Endometrial microvascular endothelial cells (primary cell): ENCODE results near the gene ZNF813. TPM values are rescaled to one million over a fixed set of nuclear protein-coding genes. Genes with fewer than 3 reads are reported as not detected.
"Not testable (repeated sequence)": the region's sequence is repeated elsewhere in the genome, so short reads cannot be mapped to it uniquely, and the experiment has no call there.

Source experiments
- in situ Hi-C: cut with HindIII; loops from 2 replicates; pipeline ENCODE4 v1.10.0; 2017; ENCODE audit warnings: low sequenced_read_pairs, low pct_unique_long_range_greater_than_20kb; ENCODE audit errors: inconsistent ontology term
- total RNA-seq: library from RNA; depleted of rRNA; stranded (reverse); fragments of >200 nt; gene quantifications from one replicate; pipeline ENCODE4 v1.2.3, GENCODE V29; 2015; ENCODE audit errors: inconsistent ontology term

Gene ZNF813
- total RNA-seq, result 1.5 TPM

DNA sequence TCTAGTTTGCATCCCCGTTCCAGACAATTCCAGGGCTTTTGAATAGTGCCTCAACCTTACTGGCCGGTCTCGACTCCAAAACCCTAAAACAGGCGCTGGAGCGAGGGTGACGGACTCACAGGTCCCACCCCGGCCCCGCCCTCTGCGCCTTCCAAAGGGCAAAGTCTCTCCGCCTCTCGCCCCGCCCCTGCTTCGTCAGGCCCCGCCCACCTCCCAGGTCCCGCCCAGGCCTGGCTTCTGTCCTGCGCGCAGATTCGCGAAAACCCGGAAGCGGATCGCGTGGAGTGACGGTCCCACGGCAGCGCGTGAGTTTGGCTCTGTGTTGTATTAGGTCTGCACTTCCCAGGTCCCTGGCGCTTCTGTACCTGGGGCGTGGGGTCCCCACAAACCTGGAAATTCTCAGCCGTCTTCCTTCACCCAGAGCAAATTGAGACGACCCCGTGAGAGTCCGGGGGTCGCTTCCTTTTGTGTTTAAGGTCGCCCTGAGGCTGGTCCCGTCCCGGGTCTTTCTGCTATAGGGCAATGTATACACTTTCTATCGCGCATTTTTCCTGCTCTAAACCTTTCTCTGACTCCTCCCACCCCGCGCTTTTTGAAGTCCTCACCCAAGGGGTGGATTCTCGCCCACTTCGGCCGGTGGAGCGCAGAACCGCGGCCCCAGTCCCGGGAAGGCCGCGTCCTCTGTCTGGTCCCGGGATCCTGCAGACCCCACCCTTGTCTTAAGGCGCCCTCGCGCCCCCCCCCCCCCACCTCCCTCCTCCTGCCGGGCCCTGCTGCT, at the start of gene ZNF813:
Gene ZNF813, plus strand, starts transcription at position 249 of the 778 bp plus-strand sequence. CDS start 16,090 bp downstream, outside the sequence.
- in situ Hi-C loops, result no loop called here

DNA sequence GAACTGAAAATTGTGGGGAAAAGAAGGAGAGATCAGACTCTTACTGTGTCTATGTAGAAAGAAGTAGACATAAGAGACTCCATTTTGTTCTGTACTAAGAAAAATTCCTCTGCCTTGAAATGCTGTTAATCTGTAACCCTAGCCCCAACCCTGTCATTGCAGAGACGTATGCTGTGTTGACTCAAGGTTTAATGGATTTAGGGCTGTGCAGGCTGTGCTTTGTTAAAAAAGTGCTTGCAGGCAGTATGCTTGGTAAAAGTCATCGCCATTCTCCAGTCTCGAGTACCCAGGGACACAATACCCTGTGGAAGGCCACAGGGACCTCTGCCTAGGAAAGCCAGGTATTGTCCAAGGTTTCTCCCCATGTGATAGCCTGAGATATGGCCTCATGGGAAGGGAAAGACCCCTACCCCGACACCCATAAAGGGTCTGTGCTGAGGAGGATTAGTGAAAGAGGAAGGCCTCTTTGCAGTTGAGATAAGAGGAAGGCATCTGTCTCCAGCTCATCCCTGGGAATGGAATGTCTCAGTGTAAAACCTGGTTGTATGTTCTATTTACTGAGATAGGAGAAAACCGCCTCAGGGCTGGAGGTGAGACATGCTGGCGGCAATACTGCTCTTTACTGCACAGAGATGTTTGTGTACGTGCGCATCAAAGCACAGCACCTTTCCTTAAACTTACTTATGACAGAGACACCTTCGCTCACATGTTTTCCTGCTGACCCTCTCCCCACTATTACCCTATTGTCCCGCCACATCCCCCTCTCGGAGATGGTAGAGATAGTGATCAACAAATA, 46.8 kb upstream of the ZNF813 start:
- in situ Hi-C loops, result not testable (repeated sequence)

DNA sequence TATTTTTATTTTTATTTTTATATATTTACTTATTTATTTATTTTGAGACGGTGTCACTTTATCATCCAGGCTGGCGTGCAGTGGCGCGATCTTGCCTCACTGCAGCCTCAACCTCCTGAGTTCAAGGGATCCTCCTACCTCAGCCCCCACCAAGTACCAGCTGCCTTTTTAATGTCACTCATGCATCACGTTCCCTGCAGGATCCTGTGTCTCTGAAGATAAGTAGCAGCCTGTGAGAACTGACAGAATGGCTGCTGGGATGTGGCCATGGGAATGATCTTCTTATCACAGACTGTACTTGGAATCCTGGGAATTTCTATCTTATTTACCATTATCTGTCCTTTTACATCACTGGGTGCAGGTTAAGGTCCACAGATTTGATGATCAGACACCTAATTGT, 45.0 kb upstream of the ZNF813 start:
- in situ Hi-C loops, result no loop called here

DNA sequence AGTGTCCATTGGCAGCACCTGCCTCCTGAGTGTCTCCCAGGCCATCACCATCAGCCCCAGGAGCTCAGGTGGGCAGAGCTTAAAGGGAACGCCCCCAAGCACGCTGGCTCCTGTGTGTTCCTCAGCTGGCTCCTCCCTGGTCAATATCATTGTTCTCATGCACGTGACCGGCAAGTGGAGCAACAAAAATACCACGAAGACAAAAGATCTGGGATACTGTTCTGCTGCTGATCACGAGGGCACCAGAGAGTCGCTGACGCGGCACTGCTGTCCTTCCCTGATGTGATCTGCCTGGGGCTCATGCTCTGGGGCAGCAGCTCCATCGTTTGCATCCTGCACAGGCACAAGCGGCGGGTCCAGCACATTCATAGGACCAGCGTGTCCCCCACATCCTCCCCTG, 44.5 kb upstream of the ZNF813 start:
- in situ Hi-C loops, result not testable (repeated sequence)

DNA sequence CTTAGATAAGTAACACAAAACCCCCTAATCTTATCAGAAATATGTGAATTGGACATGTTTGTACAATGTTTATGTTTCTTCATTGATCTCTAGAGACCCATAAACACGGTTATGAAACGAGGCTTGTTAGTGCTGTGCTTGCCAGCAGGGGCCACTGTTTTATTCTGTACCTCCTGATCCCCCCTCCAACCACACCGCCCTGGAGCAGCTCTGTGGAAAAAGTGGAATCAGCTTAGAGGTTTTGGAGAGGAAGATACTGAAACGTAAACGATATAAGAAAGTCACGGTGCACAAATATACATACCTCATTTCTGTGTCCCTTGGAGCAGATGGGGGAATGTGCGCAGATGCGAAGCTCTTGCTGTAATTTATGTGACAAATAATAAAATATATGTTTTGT, 43.9 kb upstream of the ZNF813 start:
- in situ Hi-C loops, result not testable (repeated sequence)

DNA sequence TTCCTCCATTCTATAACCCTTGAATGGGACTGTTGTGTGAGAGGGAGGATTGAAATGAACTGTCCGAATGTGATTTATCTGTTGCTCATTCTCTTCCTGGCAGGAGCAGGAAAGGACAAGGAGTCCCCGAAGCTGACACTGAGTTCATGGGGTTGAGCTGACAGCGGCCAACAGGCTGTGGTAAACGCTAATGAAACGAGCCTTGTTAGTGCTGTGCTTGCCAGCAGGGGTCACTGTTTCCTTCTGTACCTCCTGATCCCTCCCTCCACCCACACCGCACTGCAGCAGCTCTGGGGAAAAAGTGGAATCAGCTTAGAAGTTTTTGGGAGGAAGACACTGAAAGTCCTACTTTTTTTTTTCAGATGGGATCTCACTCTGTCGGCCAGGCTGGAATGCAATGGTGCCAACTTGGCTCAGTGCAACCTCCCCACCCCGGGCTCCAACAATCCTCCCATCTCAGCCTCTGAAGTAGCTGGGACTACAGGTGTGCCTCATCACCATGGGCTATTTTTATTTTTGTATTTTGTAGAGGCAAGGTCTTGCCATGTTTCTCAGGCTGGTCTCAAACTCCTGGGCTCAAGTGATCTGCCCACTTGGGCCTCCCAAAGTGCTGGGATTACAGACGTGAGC, 42.5 kb upstream of the ZNF813 start:
- in situ Hi-C loops, result no loop called here

DNA sequence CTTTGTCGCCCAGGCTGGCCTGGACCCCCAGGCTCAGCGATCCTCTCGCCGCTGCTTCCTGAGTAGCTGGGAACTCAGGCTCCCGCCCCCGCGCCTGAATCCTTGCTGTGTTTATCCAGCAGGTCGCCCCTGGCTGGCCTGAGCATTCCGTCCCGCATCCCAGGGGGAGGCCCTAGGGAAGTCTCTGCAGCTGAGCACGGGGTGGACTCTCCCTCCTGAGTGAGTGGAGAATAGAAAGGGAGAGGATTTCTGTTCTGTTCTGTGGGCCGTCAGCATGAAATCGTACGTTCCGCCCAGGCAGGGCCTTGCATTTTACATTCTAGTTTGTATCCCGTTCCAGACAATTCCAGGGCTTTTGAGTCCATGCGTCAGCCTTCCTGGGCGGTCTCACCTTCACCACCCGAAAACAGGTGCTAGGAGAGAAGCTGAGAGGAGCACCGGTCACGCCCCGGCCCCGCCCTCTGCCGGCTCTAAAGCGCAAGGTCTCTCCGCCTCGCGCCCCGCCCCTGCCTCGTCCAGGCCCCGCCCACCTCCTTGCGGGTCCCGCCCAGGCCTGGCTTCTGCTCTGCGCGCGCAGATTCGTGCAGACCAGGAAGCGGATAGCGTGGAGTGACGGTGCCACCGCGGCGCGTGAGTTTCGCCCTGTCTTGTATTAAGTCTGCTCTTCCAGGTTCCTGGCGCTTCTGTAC, 36.0 kb upstream of the ZNF813 start, which contains the start of gene ZNF761:
Gene ZNF761, plus strand, starts transcription at position 586 of the 689 bp plus-strand sequence. CDS start 15,285 bp downstream, outside the sequence.
- in situ Hi-C loops, result no loop called here

DNA sequence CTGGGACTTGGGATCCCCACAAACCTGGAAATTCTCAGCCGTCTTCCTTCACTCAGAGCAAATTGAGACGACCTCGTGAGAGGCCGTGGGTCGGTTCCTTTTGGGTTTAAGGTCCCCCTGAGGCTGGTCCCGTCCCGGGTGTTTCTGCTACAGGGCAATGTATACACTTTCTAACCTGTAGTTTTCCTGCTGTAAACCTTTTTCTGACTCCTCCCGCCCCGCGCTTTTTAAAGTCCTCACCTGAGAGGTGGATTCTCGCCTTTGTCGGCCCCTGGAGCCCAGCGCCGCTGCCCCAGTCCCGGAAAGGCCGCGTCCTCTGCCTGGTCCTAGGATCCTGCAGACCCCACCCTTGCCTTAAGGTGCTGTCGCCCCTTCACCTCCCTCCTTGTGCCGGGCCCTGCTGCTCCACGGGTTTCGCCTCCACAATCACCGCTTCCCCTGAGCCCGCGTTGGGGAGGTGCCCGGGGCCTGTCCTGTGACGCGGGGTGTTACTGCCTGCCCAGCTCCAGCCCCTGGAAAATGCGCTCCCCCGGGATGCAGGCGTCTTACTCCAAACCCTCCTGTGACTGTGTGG, 35.4 kb upstream of the ZNF813 start:
- in situ Hi-C loops, result no loop called here

DNA sequence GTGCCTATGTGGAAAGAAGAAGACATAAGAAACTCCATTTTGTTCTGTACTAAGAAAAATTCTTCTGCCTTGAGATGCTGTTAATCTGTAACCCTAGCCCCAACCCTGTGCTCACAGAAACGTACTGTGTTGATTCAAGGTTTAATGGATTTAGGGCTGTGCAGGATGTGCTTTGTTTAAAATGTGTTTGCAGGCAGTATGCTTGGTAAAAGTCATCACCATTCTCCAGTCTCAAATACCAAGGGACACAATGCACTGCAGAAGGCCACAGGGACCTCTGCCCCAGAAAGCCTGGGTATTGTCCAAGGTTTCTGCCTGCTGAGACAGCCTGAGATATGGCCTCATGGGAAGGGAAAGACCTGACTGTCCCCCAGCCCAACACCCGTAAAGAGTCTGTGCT, 23.7 kb upstream of the ZNF813 start:
- in situ Hi-C loops, result not testable (repeated sequence)

DNA sequence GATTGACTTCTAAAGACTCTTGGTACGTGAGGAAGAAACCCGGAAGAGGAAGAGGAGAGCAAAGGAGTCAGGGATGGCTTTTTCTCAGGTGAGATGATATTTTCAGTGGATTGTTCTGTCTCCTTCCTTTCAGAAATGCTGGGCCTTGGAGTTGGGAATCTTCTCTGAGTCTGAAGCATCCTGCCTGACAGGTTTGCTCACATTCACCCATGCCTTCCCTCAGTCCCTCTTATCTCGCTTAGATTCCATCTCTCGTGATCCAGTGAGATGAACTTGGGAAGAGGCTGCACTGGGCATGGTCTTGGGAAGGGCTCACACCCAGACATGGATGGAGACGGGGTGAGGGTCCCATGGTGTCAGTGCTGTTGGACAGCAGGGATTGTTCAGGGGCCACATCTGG, 20.3 kb upstream of the ZNF813 start:
- in situ Hi-C loops, result not testable (repeated sequence)

DNA sequence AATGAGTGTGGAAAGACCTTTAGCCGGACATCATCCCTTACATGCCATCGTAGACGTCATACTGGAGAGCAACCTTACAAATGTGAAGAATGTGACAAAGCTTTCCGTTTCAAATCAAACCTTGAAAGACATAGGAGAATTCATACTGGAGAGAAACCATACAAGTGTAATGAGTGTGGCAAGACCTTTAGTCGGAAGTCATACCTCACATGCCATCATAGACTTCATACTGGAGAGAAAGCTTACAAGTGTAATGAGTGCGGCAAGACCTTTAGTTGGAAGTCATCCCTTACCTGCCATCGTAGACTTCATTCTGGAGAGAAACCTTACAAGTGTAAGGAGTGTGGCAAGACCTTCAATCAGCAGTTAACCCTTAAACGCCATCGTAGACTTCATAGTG, 11.7 kb upstream of the ZNF813 start:
- in situ Hi-C loops, result no loop called here

DNA sequence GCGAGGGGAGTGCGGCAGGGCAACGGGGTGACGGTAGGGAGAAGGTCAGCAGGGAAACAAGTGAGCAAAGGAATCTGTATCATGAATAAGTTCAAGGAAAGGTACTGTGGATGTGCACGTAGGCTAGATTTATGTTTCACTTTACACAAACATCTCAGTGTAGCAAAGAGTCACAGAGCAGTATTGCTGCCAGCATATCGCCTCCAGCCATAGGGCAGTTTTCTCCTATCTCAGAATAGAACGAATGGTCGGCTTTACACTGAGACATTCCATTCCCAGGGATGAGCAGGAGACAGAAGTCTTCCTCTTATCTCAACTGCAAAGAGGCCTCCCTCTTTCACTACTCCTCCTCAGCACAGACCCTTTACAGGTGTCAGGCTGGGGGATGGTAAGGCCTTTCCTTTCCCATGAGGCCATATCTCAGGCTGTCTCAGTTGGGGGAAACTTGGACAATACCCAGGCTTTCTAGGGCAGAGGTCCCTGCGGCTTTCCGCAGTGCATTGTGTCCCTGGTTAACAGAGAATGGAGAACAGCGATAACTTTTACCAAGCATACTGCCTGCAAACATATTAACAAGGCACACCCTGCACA, 7.3 kb upstream of the ZNF813 start:
- in situ Hi-C loops, result not testable (repeated sequence)

DNA sequence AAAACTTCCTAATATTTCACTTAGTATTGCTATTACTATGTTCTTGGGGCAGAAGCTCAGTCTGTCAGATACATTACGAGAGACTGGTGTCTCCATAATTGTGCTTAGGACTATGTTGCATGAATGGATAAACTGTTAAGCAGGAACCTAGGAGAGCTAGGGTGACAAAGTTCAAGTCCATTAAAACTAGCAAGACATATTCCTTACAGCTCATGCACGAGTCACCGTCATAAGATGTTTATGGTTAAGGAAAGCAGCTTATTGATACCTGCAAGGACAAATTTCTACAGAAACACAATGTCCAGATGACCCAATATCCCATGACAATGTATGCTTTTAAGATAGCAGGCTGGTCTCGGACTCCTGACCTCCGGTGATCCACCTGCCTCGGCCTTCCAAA, 5.7 kb upstream of the ZNF813 start:
- in situ Hi-C loops, result no loop called here

DNA sequence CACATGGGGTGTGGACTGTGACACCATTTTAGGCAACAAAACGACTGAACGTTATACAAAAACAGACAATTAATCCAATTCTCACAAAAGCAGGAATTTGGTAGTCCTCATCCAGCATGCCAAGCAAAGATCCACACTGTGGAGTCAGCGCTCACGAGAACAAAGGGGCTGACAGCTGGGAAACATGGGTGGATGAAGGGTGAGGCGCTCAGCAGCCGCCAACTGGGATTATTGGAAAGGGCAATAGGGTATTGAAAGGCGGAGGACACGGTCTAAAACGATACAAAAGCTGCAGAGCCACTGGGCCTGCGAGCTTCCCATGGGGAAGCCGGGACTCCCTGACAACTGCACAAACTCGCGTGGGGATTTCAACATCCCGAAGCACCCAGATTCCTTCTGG, 4.7 kb upstream of the ZNF813 start:
- in situ Hi-C loops, result no loop called here

DNA sequence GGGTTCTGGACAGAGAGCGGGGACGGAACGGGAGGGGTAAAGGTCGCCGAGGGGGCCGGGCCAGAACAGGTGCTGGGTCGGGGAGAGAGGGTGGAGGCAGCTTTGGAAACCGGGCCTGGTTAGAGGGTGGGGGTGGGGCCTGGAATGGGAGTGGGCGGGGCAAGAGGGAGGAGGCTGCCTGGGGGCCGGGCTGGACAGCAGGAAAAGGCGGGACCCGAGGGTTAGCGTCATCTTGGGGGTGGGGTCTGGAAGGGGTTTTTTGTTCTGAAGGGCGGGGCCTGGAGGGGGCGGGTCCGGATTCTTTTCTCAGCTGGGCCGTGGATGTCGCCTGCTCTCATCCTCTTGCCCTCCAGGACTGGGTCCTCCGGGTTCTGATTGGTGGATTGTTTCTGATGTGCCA, 4.3 kb upstream of the ZNF813 start:
- in situ Hi-C loops, result no loop called here

DNA sequence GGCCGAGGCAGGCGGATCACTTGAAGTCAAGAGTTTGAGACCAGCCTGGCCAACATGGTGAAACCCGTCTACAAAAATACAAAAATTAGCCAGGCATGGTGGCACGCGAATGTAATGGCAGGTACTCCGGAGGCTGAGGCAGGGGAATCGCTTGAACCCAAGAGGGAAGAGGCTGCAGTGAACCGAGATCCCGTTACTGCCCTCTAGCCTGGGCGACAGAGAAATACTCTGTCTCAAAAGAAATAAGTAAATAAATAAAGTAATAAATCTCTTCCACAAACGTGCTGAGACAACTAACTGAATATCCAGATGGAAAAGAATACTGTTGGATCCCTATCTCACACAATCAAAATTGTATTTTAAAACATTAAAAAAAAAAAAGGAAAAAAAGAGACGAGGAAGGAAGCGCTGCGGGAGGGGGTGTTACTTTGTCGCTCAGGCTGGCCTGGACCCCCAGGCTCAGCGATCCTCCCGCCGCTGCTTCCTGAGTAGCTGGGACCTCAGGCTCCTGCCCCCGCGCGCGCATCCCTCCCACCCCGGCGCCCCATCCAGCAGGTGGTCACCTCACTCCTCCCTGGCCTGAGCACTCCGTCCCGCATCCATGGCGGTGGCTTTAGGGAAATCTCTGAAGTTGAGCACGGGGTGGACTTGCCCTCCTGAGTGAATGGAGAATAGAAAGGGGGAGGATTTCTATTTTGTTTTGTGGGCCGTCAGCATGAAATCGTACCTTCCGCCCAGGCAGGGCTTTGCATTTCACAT, 628 bp upstream of the ZNF813 start:
- in situ Hi-C loops, result no loop called here

DNA sequence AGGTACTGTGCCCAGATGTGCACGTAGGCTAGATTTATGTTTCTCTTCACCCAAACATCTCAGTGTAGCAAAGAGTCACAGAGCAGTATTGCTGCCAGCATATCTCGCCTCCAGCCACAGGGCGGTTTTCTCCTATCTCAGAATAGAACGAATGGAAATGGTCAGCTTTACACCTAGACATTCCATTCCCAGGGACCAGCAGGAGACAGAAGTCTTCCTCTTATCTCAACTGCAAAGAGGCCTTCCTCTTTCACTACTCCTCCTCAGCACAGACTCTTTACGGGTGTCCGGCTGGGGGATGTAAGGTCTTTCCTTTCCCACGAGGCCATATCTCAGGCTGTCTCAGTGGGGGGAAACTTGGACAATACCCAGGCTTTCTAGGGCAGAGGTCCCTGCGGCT, 1.1 kb downstream of the ZNF813 start:
- in situ Hi-C loops, result not testable (repeated sequence)

DNA sequence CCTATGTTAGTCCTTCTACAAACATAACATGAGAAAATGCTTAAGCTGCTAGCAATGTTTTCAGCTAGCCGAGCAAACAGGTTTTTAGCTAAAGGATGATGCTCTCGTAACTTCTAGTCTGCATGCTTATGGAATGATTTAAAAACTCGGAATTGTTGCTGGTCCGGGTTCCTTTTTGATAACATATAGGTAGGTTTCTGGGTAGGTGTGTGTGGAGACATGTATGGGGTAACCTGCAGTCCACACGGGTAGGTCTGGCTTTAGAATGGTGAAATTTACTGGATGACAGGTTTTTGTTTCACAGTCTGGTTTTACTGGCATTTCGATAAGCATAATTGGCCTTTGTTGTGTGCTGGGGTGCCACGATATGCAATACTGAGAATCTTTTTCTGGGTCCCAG, 4.4 kb downstream of the ZNF813 start:
- in situ Hi-C loops, result no loop called here
